Measurements from ENCODE around the gene FAM186B.

The FAM186B gene

GRCh38 chr12:49635656-49636055, 30.2 kb upstream of the FAM186B start:
- no peak for DNase-seq (ENCODE audit: low spot score)
- in situ Hi-C loops (cut with MboI; ENCODE audit: low pct_unique_long_range_greater_than_20kb, low sequenced_read_pairs, unreplicated experiment): no loop called here
- no peak for TF ChIP-seq CTCF (IDR thresholded peaks at IDR 0.05; ENCODE audit: extremely low read depth, insufficient read depth, missing control alignments)

GRCh38 chr12:49635036-49635435, 29.6 kb upstream of the FAM186B start:
- no peak for DNase-seq (ENCODE audit: low spot score)
- in situ Hi-C loops (cut with MboI; ENCODE audit: low pct_unique_long_range_greater_than_20kb, low sequenced_read_pairs, unreplicated experiment): no loop called here
- TF ChIP-seq CTCF (IDR thresholded peaks at IDR 0.05; ENCODE audit: extremely low read depth, insufficient read depth, missing control alignments): no peak

- no peak for DNase-seq (ENCODE audit: low spot score)
- in situ Hi-C loops (cut with MboI; ENCODE audit: low pct_unique_long_range_greater_than_20kb, low sequenced_read_pairs, unreplicated experiment): no loop called here
These were observed 28.4 kb upstream of the FAM186B start for GRCh38 chr12:49633703-49634345.

GRCh38 chr12:49632986-49633702, 27.7 kb upstream of the FAM186B start:
- no peak for TF ChIP-seq CTCF (IDR thresholded peaks at IDR 0.05; ENCODE audit: extremely low read depth, insufficient read depth, missing control alignments)
- no peak for DNase-seq (ENCODE audit: low spot score)
- in situ Hi-C loops (cut with MboI; ENCODE audit: low pct_unique_long_range_greater_than_20kb, low sequenced_read_pairs, unreplicated experiment): no loop called here

More at GRCh38 chr12:49633703-49634345, 28.4 kb upstream of the FAM186B start:
- TF ChIP-seq CTCF (IDR thresholded peaks at IDR 0.05; ENCODE audit: extremely low read depth, insufficient read depth, missing control alignments): no peak

- in situ Hi-C loops (cut with MboI; ENCODE audit: low pct_unique_long_range_greater_than_20kb, low sequenced_read_pairs, unreplicated experiment): no loop called here
- no peak for TF ChIP-seq CTCF (IDR thresholded peaks at IDR 0.05; ENCODE audit: extremely low read depth, insufficient read depth, missing control alignments)
- DNase-seq (ENCODE audit: low spot score): no peak
These were observed 27.0 kb upstream of the FAM186B start for GRCh38 chr12:49632401-49632800.

GRCh38 chr12:49631336-49631907, 26.0 kb upstream of the FAM186B start:
- no peak for TF ChIP-seq CTCF (IDR thresholded peaks at IDR 0.05; ENCODE audit: extremely low read depth, insufficient read depth, missing control alignments)
- DNase-seq (ENCODE audit: low spot score): no peak
- in situ Hi-C loops (cut with MboI; ENCODE audit: low pct_unique_long_range_greater_than_20kb, low sequenced_read_pairs, unreplicated experiment): no loop called here

Measured in GM13977 (cell line).